Ovary (tissue), 9 donors: ENCODE results near the gene KANK2. TPM values are rescaled to one million over a fixed set of nuclear protein-coding genes. Genes with fewer than 3 reads are reported as not detected.

Experiments
- DNase-seq, 5 donors: peaks; one replicate each; pipeline ENCODE4 v3.0.0-alpha.2; 2019 to 2020
- H3K27ac ChIP-seq, 2 donors: fragments of 200-600 bp; one replicate each; pipeline versions ENCODE4 v1.5.1 to v1.8.0; 2019 to 2022
- H3K27me3 ChIP-seq: fragments of 200-600 bp; one replicate; pipeline ENCODE4 v1.8.0; 2022
- H3K36me3 ChIP-seq: fragments of 200-600 bp; sonication (generic); one replicate; pipeline ENCODE4 v1.5.1; 2019
- H3K4me1 ChIP-seq: one replicate; pipeline ENCODE4 v1.8.1; 2013; ENCODE audit warnings: mild to moderate bottlenecking, moderate library complexity; ENCODE audit not compliant: insufficient read depth
- H3K4me3 ChIP-seq: fragments of 200-600 bp; sonication (generic); one replicate; pipeline ENCODE4 v1.5.1; 2017
- H3K9me3 ChIP-seq, 2 donors: fragments of 200-600 bp in 1 of 2; sonication (generic) in 1 of 2; one replicate each; pipeline versions ENCODE4 v1.5.1 to v1.8.1; 2013 to 2019; ENCODE audit warnings: mild to moderate bottlenecking in 1 of 2, moderate library complexity in 1 of 2
- EP300 ChIP-seq: sonication (generic); formaldehyde crosslinking; IDR thresholded peaks from one replicate; pipeline ENCODE4 v1.6.1; 2017; ENCODE audit warnings: antibody characterized with exemption
- POLR2A ChIP-seq: fragments of 450-650 bp; IDR thresholded peaks from one replicate; pipeline ENCODE4 v1.6.1; 2017; ENCODE audit warnings: antibody characterized with exemption, mild to moderate bottlenecking, moderate library complexity
- WGBS, 3 donors: extraction: QIAGEN DNeasy Blood & Tissue Kit in 1 of 3; methylation state at CpG; one replicate each; pipeline versions ENCODE4 v1.1.5 to v1.1.7; 2013 to 2017; 5-methylcytosine and 5-hydroxymethylcytosine counted together
- intact Hi-C, 4 donors: fragments of 100-400 bp; cut with DNase I; formaldehyde crosslinking; loops; one replicate each; pipeline versions ENCODE4 v1.11.0 to v1.15.1; 2022 to 2023
- polyA plus RNA-seq, 2 donors: library from polyadenylated mRNA; stranded (reverse); fragments of 200-250 nt in 1 of 2; fragments of 350-450 nt in 1 of 2; fragmentation: Illumina TruSeq in 1 of 2; extraction: RNeasy Lipid Tissue Mini Kit (QIAGEN cat#74804) in 1 of 2; gene quantifications; one replicate each; pipeline ENCODE4 v1.2.3, GENCODE V29; 2013 to 2014
- total RNA-seq, 7 donors: library from RNA; depleted of rRNA in 2 of 7; stranded (reverse); fragments of >200 nt in 2 of 7; fragmentation: NEBNext Ultra II Directional in 3 of 7; extraction: Animal tissue kit (Norgen Biotek cat#: 25700) in 3 of 7; gene quantifications; one replicate each; pipeline versions ENCODE4 v1.1.0 to v1.2.4, GENCODE V29; 2016 to 2023
- TF ChIP-seq, protein P1 (sequence below), 3 donors: fragments of 450-650 bp in 2 of 3; fragments of 200-600 bp in 1 of 3; IDR thresholded peaks; one replicate each; pipeline versions ENCODE4 v1.5.1 to v1.8.0; 2016 to 2022; ENCODE audit warnings: antibody characterized with exemption in 3 of 3, mild to moderate bottlenecking in 1 of 3
- donor health status: DM: no; HTN: no; CAD: no; lungs with moderate emphysema.
- donor health status: DM: no; HTN: no; CAD: no.
- donor health status: Bipolar disorder and iron deficiency.
- donor health status: DM: yes; HTN: yes; CAD: no.
- donor health status: DM: no; HTN: no; CAD: no.
- donor health status: DM: yes; HTN: yes; CAD: no.

Gene KANK2
- total and polyA plus RNA-seq, 9 donors: 238 to 642 (median 433) TPM

DNA sequence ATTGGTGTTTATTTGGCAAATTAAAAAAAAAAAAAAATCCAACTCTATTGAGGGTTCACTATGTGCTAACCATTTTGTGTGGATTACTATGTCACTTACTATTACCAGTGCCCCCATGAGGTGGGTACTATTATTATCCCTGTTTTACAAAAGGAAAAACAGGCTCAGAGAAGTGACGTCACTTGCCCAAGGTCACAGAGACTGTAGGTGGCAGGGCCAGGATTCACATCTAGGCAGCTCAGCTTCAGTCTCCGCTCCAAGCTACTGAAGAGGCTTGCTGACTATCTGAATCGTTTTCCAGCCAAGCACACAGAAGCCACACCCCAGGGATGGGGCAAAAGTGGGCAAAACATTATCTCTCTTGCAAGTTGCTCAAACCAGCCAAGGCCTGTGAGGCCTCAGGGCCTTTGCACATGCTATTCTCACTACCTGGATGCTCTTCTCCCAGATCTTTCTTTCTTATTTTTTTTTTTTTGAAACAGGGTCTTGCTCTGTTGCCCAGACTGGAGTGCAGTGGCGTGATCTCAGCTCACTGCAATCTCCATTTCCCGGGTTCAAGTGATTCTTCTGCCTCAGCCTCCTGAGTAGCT, 37.2 kb upstream of the KANK2 start:
- intact Hi-C loops: no loop called here
- H3K27me3 ChIP-seq: no peaks in the 10 kb centered on the region
- WGBS, 3 donors: 76 to 86% (median 84%) methylated on average over 5 of the region's 5 CpGs
- no peak for DNase-seq
- no peaks in the 10 kb centered on the region for H3K9me3 ChIP-seq
- no peak overlapping the region for H3K4me3 ChIP-seq
- H3K36me3 ChIP-seq: no peaks in the 10 kb centered on the region
- H3K27ac ChIP-seq: no peak overlapping the region
- TF ChIP-seq EP300 (no peak), POLR2A (no peak)
- TF ChIP-seq, protein P1, sequence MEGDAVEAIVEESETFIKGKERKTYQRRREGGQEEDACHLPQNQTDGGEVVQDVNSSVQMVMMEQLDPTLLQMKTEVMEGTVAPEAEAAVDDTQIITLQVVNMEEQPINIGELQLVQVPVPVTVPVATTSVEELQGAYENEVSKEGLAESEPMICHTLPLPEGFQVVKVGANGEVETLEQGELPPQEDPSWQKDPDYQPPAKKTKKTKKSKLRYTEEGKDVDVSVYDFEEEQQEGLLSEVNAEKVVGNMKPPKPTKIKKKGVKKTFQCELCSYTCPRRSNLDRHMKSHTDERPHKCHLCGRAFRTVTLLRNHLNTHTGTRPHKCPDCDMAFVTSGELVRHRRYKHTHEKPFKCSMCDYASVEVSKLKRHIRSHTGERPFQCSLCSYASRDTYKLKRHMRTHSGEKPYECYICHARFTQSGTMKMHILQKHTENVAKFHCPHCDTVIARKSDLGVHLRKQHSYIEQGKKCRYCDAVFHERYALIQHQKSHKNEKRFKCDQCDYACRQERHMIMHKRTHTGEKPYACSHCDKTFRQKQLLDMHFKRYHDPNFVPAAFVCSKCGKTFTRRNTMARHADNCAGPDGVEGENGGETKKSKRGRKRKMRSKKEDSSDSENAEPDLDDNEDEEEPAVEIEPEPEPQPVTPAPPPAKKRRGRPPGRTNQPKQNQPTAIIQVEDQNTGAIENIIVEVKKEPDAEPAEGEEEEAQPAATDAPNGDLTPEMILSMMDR (IDR thresholded peaks at IDR 0.05): no peak
- no peaks in the 10 kb centered on the region for H3K4me1 ChIP-seq

DNA sequence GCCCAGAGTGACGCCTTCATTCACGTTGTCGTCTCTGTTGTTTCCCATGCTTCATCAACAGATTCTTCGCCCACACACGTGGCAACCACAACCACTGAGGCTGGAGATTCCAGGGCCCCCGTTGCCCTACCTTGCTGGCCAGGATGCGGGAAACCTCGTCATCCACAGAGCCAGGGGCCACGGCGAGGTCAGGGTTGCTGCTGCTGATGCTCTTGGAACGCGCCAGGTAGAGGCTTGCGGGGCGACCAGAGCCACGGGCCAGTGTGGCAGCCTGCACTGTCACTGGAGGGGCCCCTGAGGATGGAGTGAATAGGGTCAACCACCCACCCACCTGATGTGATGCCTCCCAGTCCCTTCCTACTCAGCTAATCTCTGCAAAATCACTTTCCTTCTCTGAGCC, 35.7 kb upstream of the KANK2 start:
- H3K4me3 ChIP-seq: no peak overlapping the region
- no peaks in the 10 kb centered on the region for H3K36me3 ChIP-seq
- WGBS, 3 donors: 83 to 89% (median 86%) methylated on average over 15 of the region's 15 CpGs
- H3K4me1 ChIP-seq: no peaks in the 10 kb centered on the region
- no peak overlapping the region for H3K27ac ChIP-seq
- H3K27me3 ChIP-seq: no peaks in the 10 kb centered on the region
- no peak for DNase-seq
- intact Hi-C loops: no loop called here
- H3K9me3 ChIP-seq: no peaks in the 10 kb centered on the region
- TF ChIP-seq EP300 (no peak), POLR2A (no peak)
- TF ChIP-seq, protein P1 (IDR thresholded peaks at IDR 0.05): no peak

DNA sequence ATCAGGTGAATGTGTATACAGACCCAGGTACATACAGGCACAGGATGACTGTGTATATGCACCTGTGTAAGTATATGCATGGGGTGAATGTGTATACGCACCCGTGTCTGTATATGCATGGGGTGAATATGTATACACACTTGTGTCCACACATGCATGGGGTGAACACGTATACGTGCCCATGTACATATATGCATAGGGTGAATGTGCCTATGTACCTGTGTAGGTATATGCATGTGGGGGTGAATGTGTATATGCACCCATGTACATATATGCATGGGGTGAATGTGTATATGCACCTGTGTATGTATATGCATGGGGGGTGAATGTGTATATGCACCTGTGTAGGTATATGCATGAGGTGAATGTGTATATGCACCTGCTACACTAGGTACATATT, 35.2 kb upstream of the KANK2 start:
- intact Hi-C loops: no loop called here
- H3K9me3 ChIP-seq: no peaks in the 10 kb centered on the region
- no peak for DNase-seq
- no peaks in the 10 kb centered on the region for H3K4me1 ChIP-seq
- no peak overlapping the region for H3K27ac ChIP-seq
- WGBS, 3 donors: 77 to 90% (median 89%) methylated on average over 4 of the region's 4 CpGs
- H3K4me3 ChIP-seq: no peak overlapping the region
- TF ChIP-seq POLR2A (no peak), EP300 (no peak)
- TF ChIP-seq, protein P1 (IDR thresholded peaks at IDR 0.05): no peak
- no peaks in the 10 kb centered on the region for H3K27me3 ChIP-seq
- H3K36me3 ChIP-seq: no peaks in the 10 kb centered on the region

DNA sequence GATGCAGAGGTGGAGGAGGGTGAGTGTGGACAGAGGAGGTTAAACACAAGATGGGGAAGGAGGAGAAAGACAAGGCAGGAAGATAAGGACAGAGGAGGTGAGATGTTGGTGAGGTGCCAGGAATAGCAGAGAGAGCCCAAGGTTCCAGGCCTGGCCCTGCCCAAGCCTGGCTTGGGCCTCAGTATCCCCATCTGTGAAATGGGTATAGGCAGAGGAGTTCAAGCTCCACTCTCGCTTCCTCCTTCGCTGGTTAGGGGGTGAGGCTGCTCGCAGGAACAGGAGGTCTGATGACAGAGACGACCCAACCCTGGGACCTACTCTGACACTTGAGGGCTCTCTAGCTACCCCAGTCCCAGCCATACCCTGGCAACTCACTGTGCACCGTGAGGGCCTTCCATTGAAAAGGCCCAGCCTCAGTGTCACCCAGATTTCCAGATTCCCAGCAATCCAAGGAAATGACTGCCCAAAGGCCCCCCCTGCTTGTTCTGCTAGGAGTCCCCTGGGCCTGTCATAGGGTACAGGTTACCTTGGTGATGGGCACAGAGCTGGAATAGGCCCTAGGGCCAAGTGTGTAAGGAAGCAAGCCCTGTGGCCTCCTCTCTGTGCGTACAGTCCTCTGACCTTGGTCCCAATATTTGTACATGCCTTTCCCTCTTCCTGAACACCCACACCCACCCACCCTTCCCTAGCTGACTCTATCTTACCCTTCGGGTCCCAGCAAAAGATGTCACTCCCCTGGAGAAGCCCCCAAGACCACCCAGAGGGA, 33.5 kb upstream of the KANK2 start:
- TF ChIP-seq, protein P1 (IDR thresholded peaks at IDR 0.05): no peak
- TF ChIP-seq EP300: no peak
- TF ChIP-seq POLR2A: no peak
- DNase-seq: no peak
- WGBS, 3 donors: 74 to 88% (median 76%) methylated on average over 7 of the region's 7 CpGs
- H3K27ac ChIP-seq: no peak overlapping the region
- no peak overlapping the region for H3K4me3 ChIP-seq
- H3K27me3 ChIP-seq: no peaks in the 10 kb centered on the region
- H3K9me3 ChIP-seq: no peaks in the 10 kb centered on the region
- no peaks in the 10 kb centered on the region for H3K36me3 ChIP-seq
- intact Hi-C loops: no loop called here
- no peaks in the 10 kb centered on the region for H3K4me1 ChIP-seq
